Measurements from ENCODE around the gene SCN4A. TPM values are rescaled to one million over a fixed set of nuclear protein-coding genes. Genes with fewer than 3 reads are reported as not detected.
A peak's percentile ranks its signal among the peaks of the same experiment; 100 is the strongest.

The SCN4A gene
- total and polyA plus RNA-seq, 2 of the 13 experiments (the other 11 are each of a cell fraction or from before 2014, with no cell fraction given), result 0.02 to 0.03 TPM

- DNase-seq (ENCODE audit: low spot score) (no peak), ATAC-seq (no peak), FAIRE-seq (no peak)
- Histone ChIP-seq H3K27ac (ENCODE audit: extremely low read length, insufficient read depth, low read length) (no peak overlapping the region), H3K4me3 (replicated peaks in 1 of 3; ENCODE audit: insufficient read depth in 1 of 3, low read depth in 2 of 3, low read length in 3 of 3) (no peak overlapping the region), H3K36me3 (replicated peaks in 1 of 2; ENCODE audit: control insufficient read depth in 1 of 2, insufficient read depth in 2 of 2, low read length in 2 of 2) (no peaks in the 10 kb centered on the region), H3K4me1 (ENCODE audit: insufficient read depth, low read length) (peaks cover 17% of the 10 kb centered on the region), H2AFZ (ENCODE audit: low read length) (no peak overlapping the region), H3K27me3 (ENCODE audit: control insufficient read depth in 1 of 2, insufficient read depth in 2 of 2, low read length in 2 of 2) (peaks cover 0 to 33% of the 10 kb centered on the region in 2 experiments; a peak in 3 of 5 replicates), H3K9me3 (ENCODE audit: low read length) (no peaks in the 10 kb centered on the region), H4K20me1 (ENCODE audit: insufficient read depth, low read length) (no peaks in the 10 kb centered on the region), H3K4me2 (ENCODE audit: low read depth, low read length) (no peak overlapping the region), H3K9ac (ENCODE audit: insufficient read depth, low read depth, low read length) (no peak overlapping the region), H3K79me2 (ENCODE audit: insufficient read depth, low read length) (no peaks in the 10 kb centered on the region)
- no TSS peak for BruUV-seq (replicated peaks)
- ChIA-PET CTCF (ENCODE audit: low intra/inter-chr PET ratio, low total read pairs) (no interaction called here), POLR2A (no interaction called here)
- TF ChIP-seq NFE2L2 (IDR thresholded peaks at IDR 0.05; ENCODE audit: low read length) (peak; percentile 42; the same call in 1 of the 2 replicates), ZNF629 (CRISPR knock-in tag; conservative IDR thresholded peaks at IDR 0.05) (peak; percentile 37; the same call in 1 of the 2 replicates), CCAR2 (optimal IDR thresholded peaks at IDR 0.05; ENCODE audit: low read depth, low read length) (no peak)
- in situ Hi-C loops (cut with HindIII; ENCODE audit: extremely low pct_ligation_motif_present, low pct_unique_long_range_greater_than_20kb) (no loop called here), intact Hi-C loops (cut with micrococcal nuclease; ENCODE audit: unreplicated experiment) (no loop called here)
- WGBS (ENCODE audit: low lambda C conversion rate), result 51% methylated on average over 13 of the region's 21 CpGs
Observed at GRCh38 chr17:63942309-63942985, 30.3 kb downstream of the SCN4A start.

GRCh38 chr17:63941751-63942150 lies 31.0 kb downstream of the SCN4A start:
- 56% methylated on average over 23 of the region's 23 CpGs for WGBS (ENCODE audit: low lambda C conversion rate)
- BruUV-seq (replicated peaks), result no TSS peak
- Histone ChIP-seq H3K79me2 (ENCODE audit: insufficient read depth, low read length) (no peaks in the 10 kb centered on the region), H3K36me3 (replicated peaks in 1 of 2; ENCODE audit: control insufficient read depth in 1 of 2, insufficient read depth in 2 of 2, low read length in 2 of 2) (no peaks in the 10 kb centered on the region), H4K20me1 (ENCODE audit: insufficient read depth, low read length) (no peaks in the 10 kb centered on the region), H3K27ac (ENCODE audit: extremely low read length, insufficient read depth, low read length) (no peak overlapping the region), H2AFZ (ENCODE audit: low read length) (no peak overlapping the region), H3K4me3 (replicated peaks in 1 of 3; ENCODE audit: insufficient read depth in 1 of 3, low read depth in 2 of 3, low read length in 3 of 3) (no peak overlapping the region), H3K4me2 (ENCODE audit: low read depth, low read length) (no peak overlapping the region), H3K27me3 (ENCODE audit: control insufficient read depth in 1 of 2, insufficient read depth in 2 of 2, low read length in 2 of 2) (peaks cover 0 to 38% of the 10 kb centered on the region in 2 experiments; a peak in 3 of 5 replicates), H3K4me1 (ENCODE audit: insufficient read depth, low read length) (peaks cover 17% of the 10 kb centered on the region), H3K9me3 (ENCODE audit: low read length) (no peaks in the 10 kb centered on the region), H3K9ac (ENCODE audit: insufficient read depth, low read depth, low read length) (no peak overlapping the region)
- in situ Hi-C loops (cut with HindIII; ENCODE audit: extremely low pct_ligation_motif_present, low pct_unique_long_range_greater_than_20kb) (no loop called here), intact Hi-C loops (cut with micrococcal nuclease; ENCODE audit: unreplicated experiment) (no loop called here)
- FAIRE-seq (no peak), ATAC-seq (no peak), DNase-seq (ENCODE audit: low spot score) (no peak)
- no peak for TF ChIP-seq RFX1 (IDR thresholded peaks at IDR 0.05)
- TF ChIP-seq ZNF431 (CRISPR knock-in tag; IDR thresholded peaks at IDR 0.05; ENCODE audit: borderline replicate concordance, low read depth), result no peak
- no peak for TF ChIP-seq ZBTB7B (CRISPR knock-in tag; IDR thresholded peaks at IDR 0.05)
- no peak for TF ChIP-seq IRF2 (CRISPR knock-in tag; IDR thresholded peaks at IDR 0.05)
- no peak for TF ChIP-seq ZFYVE20 (CRISPR knock-in tag; IDR thresholded peaks at IDR 0.05; ENCODE audit: borderline replicate concordance, low read depth)
- TF ChIP-seq ADNP (CRISPR knock-in tag; IDR thresholded peaks at IDR 0.05), result no peak
- no peak for TF ChIP-seq ZNF138 (CRISPR knock-in tag; IDR thresholded peaks at IDR 0.05; ENCODE audit: low read depth)
- TF ChIP-seq TFDP1 (CRISPR knock-in tag; IDR thresholded peaks at IDR 0.05; ENCODE audit: borderline replicate concordance), result no peak
- TF ChIP-seq NR1H2 (CRISPR knock-in tag; IDR thresholded peaks at IDR 0.05; ENCODE audit: borderline replicate concordance, low read depth), result no peak
- TF ChIP-seq BCL3 (CRISPR knock-in tag; IDR thresholded peaks at IDR 0.05), result no peak
- TF ChIP-seq ZBTB42 (CRISPR knock-in tag; IDR thresholded peaks at IDR 0.05), result no peak
- TF ChIP-seq ZNF7 (CRISPR knock-in tag; IDR thresholded peaks at IDR 0.05), result no peak
- POLR2A ChIA-PET, result no interaction called here
- CTCF ChIA-PET (ENCODE audit: low intra/inter-chr PET ratio, low total read pairs), result no interaction called here

All from HepG2 (cell line).